ENCODE results near the gene CCDC148.

CCDC148 gene

GRCh38 chr2:158125756-158126498, 330.6 kb downstream of the CCDC148 start:
- no peak for DNase-seq
- in situ Hi-C loops (cut with HindIII; ENCODE audit: low pct_ligation_motif_present, low pct_unique_long_range_greater_than_20kb, low sequenced_read_pairs): no loop called here

- no peak for DNase-seq
- in situ Hi-C loops (cut with HindIII; ENCODE audit: low pct_ligation_motif_present, low pct_unique_long_range_greater_than_20kb, low sequenced_read_pairs): no loop called here
Measured at GRCh38 chr2:158124896-158125295, 331.7 kb downstream of the CCDC148 start.
